Activated CD8-positive, alpha-beta memory T cell treated with anti-CD3 and anti-CD28 coated beads, Interleukin-2, amount 50 U/mL, for 24 hours (primary cell): ENCODE results near the gene ZDHHC20.

Experiments used
- DNase-seq: peaks from one replicate; pipeline ENCODE4 v3.0.0-alpha.2; 2020; ENCODE audit errors: extremely low read depth

Gene ZDHHC20

DNA sequence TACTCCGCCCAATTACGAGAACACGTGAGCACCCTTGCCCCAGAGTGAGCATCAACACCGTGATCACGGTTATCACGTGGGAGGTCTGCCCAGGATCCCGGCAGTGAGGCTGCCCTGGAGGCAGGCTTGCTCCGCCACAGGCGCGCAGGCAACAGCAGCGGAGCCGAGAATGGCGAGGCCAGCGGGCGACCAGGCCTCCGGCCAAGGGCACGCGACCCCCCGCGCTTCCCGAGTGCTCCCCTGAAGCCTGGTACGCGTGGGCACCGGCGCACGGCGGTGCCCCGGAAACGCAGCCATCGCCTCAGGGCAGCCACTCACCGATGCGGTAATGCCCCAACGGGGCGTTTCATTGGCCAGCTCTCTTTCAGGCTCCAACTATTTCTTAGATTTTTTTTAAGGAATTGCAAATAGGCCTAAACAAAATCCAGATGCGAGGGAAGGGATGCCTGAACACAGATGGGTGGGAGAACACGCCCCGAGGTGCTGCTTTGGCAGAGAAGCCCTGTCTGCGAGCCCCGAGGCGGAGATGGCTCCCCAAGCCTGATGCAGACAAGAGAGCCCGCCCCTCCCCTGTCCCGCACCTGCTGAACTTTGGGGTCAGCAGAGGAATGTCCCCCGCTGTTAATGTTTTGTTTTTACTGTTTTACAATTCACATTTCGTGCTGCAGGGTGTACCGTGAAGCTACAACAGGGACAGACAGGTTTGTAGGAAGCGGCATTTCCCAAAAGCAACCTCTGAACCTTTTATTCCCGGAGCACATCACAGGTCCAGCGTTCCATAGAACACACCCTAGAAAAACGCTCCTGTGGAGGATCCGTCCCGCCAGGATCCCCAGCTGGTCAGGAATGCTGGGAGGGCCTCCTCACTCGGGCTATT, 132.7 kb downstream of the ZDHHC20 start:
- DNase-seq: no peak

DNA sequence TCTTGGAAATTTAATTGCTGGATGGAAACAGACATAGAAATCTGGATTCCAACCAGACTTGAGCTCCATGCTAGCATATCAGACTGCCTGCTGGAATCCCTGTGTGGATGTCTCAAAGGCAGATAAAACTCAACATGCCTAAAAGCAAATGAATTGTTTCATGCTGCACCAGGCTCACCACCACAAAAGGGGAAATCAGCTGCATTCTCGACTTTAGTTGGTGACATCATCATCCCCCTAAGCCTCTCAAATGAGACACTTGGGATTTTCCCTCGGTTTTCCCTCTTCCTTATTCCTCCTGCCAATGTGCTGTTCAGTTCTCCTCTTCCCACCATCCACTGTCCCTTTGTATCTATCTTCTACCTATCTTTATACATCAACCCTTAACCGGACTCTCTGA, 134.3 kb downstream of the ZDHHC20 start:
- no peak for DNase-seq

DNA sequence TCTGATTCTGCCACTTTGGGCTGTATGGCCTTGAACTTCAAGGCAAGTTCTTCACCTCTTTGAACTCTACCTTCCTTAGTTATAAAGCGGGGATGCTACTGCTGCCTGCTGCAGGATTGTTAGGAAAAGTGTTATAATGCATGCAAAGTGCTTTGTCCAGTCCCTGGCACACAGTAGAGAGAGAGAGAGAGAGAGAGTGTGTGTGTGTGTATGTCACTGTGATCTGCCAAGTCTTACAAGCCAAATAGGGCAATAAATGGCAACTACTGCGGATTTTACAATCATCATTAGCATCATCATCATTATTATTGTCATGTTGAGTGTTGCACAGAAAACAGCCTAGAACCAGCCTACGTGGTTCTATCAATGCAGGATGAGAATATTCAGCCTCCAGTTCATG, 136.1 kb downstream of the ZDHHC20 start:
- DNase-seq: no peak
